Skeletal muscle tissue (tissue), 4 donors: ENCODE measurements around the gene NTSR1. TPM values are rescaled to one million over a fixed set of nuclear protein-coding genes. Genes with fewer than 3 reads are reported as not detected.

Source experiments
- H3K27ac ChIP-seq: one replicate; pipeline ENCODE4 v1.7.0; 2013; ENCODE audit warnings: mild to moderate bottlenecking, low read depth, low read length, inconsistent platforms
- H3K27me3 ChIP-seq, 3 donors: one replicate each; pipeline ENCODE4 v1.7.0; 2013; ENCODE audit warnings: low read length in 3 of 3; ENCODE audit not compliant: control insufficient read depth in 3 of 3, insufficient read depth in 3 of 3
- H3K36me3 ChIP-seq, 3 donors: one replicate each; pipeline ENCODE4 v1.7.0; 2013; ENCODE audit warnings: low read length in 3 of 3; ENCODE audit not compliant: control insufficient read depth in 3 of 3, insufficient read depth in 3 of 3
- H3K4me1 ChIP-seq, 3 donors: one replicate each; pipeline ENCODE4 v1.7.0; 2013; ENCODE audit warnings: low read length in 3 of 3, mild to moderate bottlenecking in 3 of 3; ENCODE audit not compliant: control insufficient read depth in 3 of 3, insufficient read depth in 3 of 3
- H3K4me3 ChIP-seq, 3 donors: one replicate each; pipeline ENCODE4 v1.7.0; 2013; ENCODE audit warnings: low read length in 3 of 3
- H3K9ac ChIP-seq, 3 donors: one replicate each; pipeline ENCODE4 v1.7.0; 2013; ENCODE audit warnings: low read length in 3 of 3, mild to moderate bottlenecking in 3 of 3, moderate library complexity in 2 of 3, low read depth in 1 of 3
- H3K9me3 ChIP-seq, 3 donors: one replicate each; pipeline ENCODE4 v1.7.0; 2013; ENCODE audit warnings: low read length in 3 of 3; ENCODE audit not compliant: control insufficient read depth in 3 of 3
- total RNA-seq: library from RNA; depleted of rRNA; stranded (reverse); fragments of >200 nt; gene quantifications from one replicate; pipeline ENCODE4 v1.2.3, GENCODE V29; 2014
- donor health status: Osteomylitis.

NTSR1 gene
- total RNA-seq, 1 donor from 2014 or later = under 0.01 TPM

GRCh38 chr20:62749851-62750445 is 41.3 kb downstream of the NTSR1 start:
- peaks cover 10 to 46% (median 25%) of the 10 kb centered on the region in 3 donors for H3K27me3 ChIP-seq
- H3K27ac ChIP-seq = no peak overlapping the region
- no peaks in the 10 kb centered on the region for H3K9me3 ChIP-seq
- H3K4me1 ChIP-seq = no peaks in the 10 kb centered on the region
- H3K9ac ChIP-seq = no peak overlapping the region
- no peak overlapping the region for H3K4me3 ChIP-seq
- H3K36me3 ChIP-seq = no peaks in the 10 kb centered on the region

GRCh38 chr20:62751551-62752150 is 43.0 kb downstream of the NTSR1 start:
- Histone ChIP-seq H3K4me1 (peaks cover 0 to 5% (median 0%) of the 10 kb centered on the region in 3 donors), H3K9me3 (no peaks in the 10 kb centered on the region), H3K9ac (no peak overlapping the region), H3K4me3 (no peak overlapping the region), H3K36me3 (no peaks in the 10 kb centered on the region), H3K27ac (no peak overlapping the region), H3K27me3 (peaks cover 16 to 44% (median 18%) of the 10 kb centered on the region in 3 donors)

GRCh38 chr20:62752181-62752670 is 43.6 kb downstream of the NTSR1 start:
- Histone ChIP-seq H3K27me3 (peaks cover 16 to 44% (median 18%) of the 10 kb centered on the region in 3 donors), H3K27ac (no peak overlapping the region), H3K9ac (no peak overlapping the region), H3K4me3 (no peak overlapping the region), H3K4me1 (peaks cover 0 to 5% (median 0%) of the 10 kb centered on the region in 3 donors), H3K9me3 (no peaks in the 10 kb centered on the region), H3K36me3 (no peaks in the 10 kb centered on the region)

GRCh38 chr20:62752671-62753501 is 44.2 kb downstream of the NTSR1 start:
- no peak overlapping the region for H3K4me3 ChIP-seq
- H3K36me3 ChIP-seq = no peaks in the 10 kb centered on the region
- no peak overlapping the region for H3K27ac ChIP-seq
- peaks cover 0 to 5% (median 0%) of the 10 kb centered on the region in 3 donors for H3K4me1 ChIP-seq
- H3K27me3 ChIP-seq = peaks cover 18 to 44% (median 21%) of the 10 kb centered on the region in 3 donors
- H3K9me3 ChIP-seq = peaks cover 0 to 2% (median 2%) of the 10 kb centered on the region in 3 donors
- no peak overlapping the region for H3K9ac ChIP-seq

GRCh38 chr20:62753626-62754025 is 45.0 kb downstream of the NTSR1 start:
- Histone ChIP-seq H3K27ac (no peak overlapping the region), H3K27me3 (peaks cover 23 to 50% (median 24%) of the 10 kb centered on the region in 3 donors)

GRCh38 chr20:62754122-62754990 is 45.7 kb downstream of the NTSR1 start:
- Histone ChIP-seq H3K9me3 (peaks cover 0 to 2% (median 2%) of the 10 kb centered on the region in 3 donors), H3K9ac (no peak overlapping the region), H3K36me3 (no peaks in the 10 kb centered on the region), H3K27ac (no peak overlapping the region), H3K27me3 (peaks cover 24 to 57% (median 31%) of the 10 kb centered on the region in 3 donors), H3K4me3 (no peak overlapping the region), H3K4me1 (peaks cover 0 to 5% (median 0%) of the 10 kb centered on the region in 3 donors)

More at GRCh38 chr20:62753626-62754025, 45.0 kb downstream of the NTSR1 start:
- Histone ChIP-seq H3K4me1 (peaks cover 0 to 5% (median 0%) of the 10 kb centered on the region in 3 donors), H3K36me3 (no peaks in the 10 kb centered on the region), H3K9me3 (peaks cover 0 to 2% (median 2%) of the 10 kb centered on the region in 3 donors), H3K9ac (no peak overlapping the region), H3K4me3 (no peak overlapping the region)

- Histone ChIP-seq H3K27ac (no peak overlapping the region), H3K27me3 (peaks cover 24 to 56% (median 32%) of the 10 kb centered on the region in 3 donors), H3K4me1 (peaks cover 0 to 5% (median 0%) of the 10 kb centered on the region in 3 donors), H3K4me3 (no peak overlapping the region), H3K9me3 (peaks cover 0 to 2% (median 2%) of the 10 kb centered on the region in 3 donors), H3K36me3 (no peaks in the 10 kb centered on the region), H3K9ac (no peak overlapping the region)
Observed at GRCh38 chr20:62754991-62755356, 46.3 kb downstream of the NTSR1 start.

GRCh38 chr20:62755817-62756724 is 47.4 kb downstream of the NTSR1 start:
- Histone ChIP-seq H3K9ac (no peak overlapping the region), H3K36me3 (no peaks in the 10 kb centered on the region), H3K27ac (no peak overlapping the region), H3K4me1 (peaks cover 0 to 9% (median 0%) of the 10 kb centered on the region in 3 donors), H3K27me3 (peaks cover 24 to 58% (median 41%) of the 10 kb centered on the region in 3 donors), H3K9me3 (peaks cover 0 to 2% (median 2%) of the 10 kb centered on the region in 3 donors), H3K4me3 (no peak overlapping the region)
